ENCODE measurements around the gene IFT52. TPM values are rescaled to one million over a fixed set of nuclear protein-coding genes. Genes with fewer than 3 reads are reported as not detected.

Gene IFT52
- polyA plus RNA-seq, 1 donor from 2014 or later = 31.3 TPM

GRCh38 chr20:43676368-43676767 lies 85.6 kb downstream of the IFT52 start:
- H3K4me3 Mint-ChIP-seq = no peak overlapping the region
- H3K36me3 Mint-ChIP-seq = peaks cover 8% of the 10 kb centered on the region
- no peak overlapping the region for H3K27ac Mint-ChIP-seq
- peaks cover 1% of the 10 kb centered on the region for H3K27me3 Mint-ChIP-seq
- H3K9me3 Mint-ChIP-seq = no peaks in the 10 kb centered on the region
- peaks cover 5 to 23% (median 15%) of the 10 kb centered on the region in 3 donors for H3K4me1 Mint-ChIP-seq

- Mint-ChIP-seq H3K27ac (peak overlapping the region; percentile 89 to 99 (median 99)), H3K9me3 (no peaks in the 10 kb centered on the region), H3K36me3 (peaks cover 5% of the 10 kb centered on the region), H3K4me3 (peak overlapping the region; percentile 71 to 91 (median 88)), H3K27me3 (peaks cover 2% of the 10 kb centered on the region), H3K4me1 (peaks cover 19 to 32% (median 30%) of the 10 kb centered on the region in 3 donors)
Observed at GRCh38 chr20:43680981-43681380, 90.2 kb downstream of the IFT52 start.

GRCh38 chr20:43681468-43681942 lies 90.8 kb downstream of the IFT52 start:
- H3K27ac Mint-ChIP-seq = peak overlapping the region; percentile 89 to 99 (median 99)
- H3K4me1 Mint-ChIP-seq = peaks cover 19 to 32% (median 28%) of the 10 kb centered on the region in 3 donors
- peaks cover 2% of the 10 kb centered on the region for H3K27me3 Mint-ChIP-seq
- H3K36me3 Mint-ChIP-seq = peaks cover 5% of the 10 kb centered on the region
- H3K9me3 Mint-ChIP-seq = no peaks in the 10 kb centered on the region
- H3K4me3 Mint-ChIP-seq = peak overlapping the region; percentile 71 to 91 (median 88)

GRCh38 chr20:43681991-43682410 lies 91.3 kb downstream of the IFT52 start:
- H3K4me3 Mint-ChIP-seq = peak overlapping the region; percentile 71 to 91 (median 88)
- H3K9me3 Mint-ChIP-seq = no peaks in the 10 kb centered on the region
- H3K36me3 Mint-ChIP-seq = peaks cover 5% of the 10 kb centered on the region
- H3K4me1 Mint-ChIP-seq = peaks cover 19 to 32% (median 28%) of the 10 kb centered on the region in 3 donors
- peaks cover 2% of the 10 kb centered on the region for H3K27me3 Mint-ChIP-seq
- H3K27ac Mint-ChIP-seq = peak overlapping the region; percentile 89 to 99 (median 99)

- H3K9me3 Mint-ChIP-seq = no peaks in the 10 kb centered on the region
- peak overlapping the region; percentile 89 to 99 (median 99) for H3K27ac Mint-ChIP-seq
- H3K4me1 Mint-ChIP-seq = peaks cover 22 to 28% (median 28%) of the 10 kb centered on the region in 3 donors
- peaks cover 2% of the 10 kb centered on the region for H3K27me3 Mint-ChIP-seq
- H3K36me3 Mint-ChIP-seq = peaks cover 2% of the 10 kb centered on the region
- peak overlapping the region; percentile 71 to 91 (median 88) for H3K4me3 Mint-ChIP-seq
Observed at GRCh38 chr20:43682446-43682845, 91.7 kb downstream of the IFT52 start.

GRCh38 chr20:43686820-43687219 lies 96.1 kb downstream of the IFT52 start:
- peak overlapping the region; percentile 67 to 71 (median 70) for H3K27ac Mint-ChIP-seq
- no peaks in the 10 kb centered on the region for H3K27me3 Mint-ChIP-seq
- H3K36me3 Mint-ChIP-seq = peaks cover 2% of the 10 kb centered on the region
- H3K4me1 Mint-ChIP-seq = peaks cover 12 to 19% (median 16%) of the 10 kb centered on the region in 3 donors
- no peak overlapping the region for H3K4me3 Mint-ChIP-seq
- no peaks in the 10 kb centered on the region for H3K9me3 Mint-ChIP-seq

GRCh38 chr20:43689165-43689564 lies 98.4 kb downstream of the IFT52 start:
- H3K4me3 Mint-ChIP-seq = no peak overlapping the region
- H3K36me3 Mint-ChIP-seq = no peaks in the 10 kb centered on the region
- H3K9me3 Mint-ChIP-seq = no peaks in the 10 kb centered on the region
- no peaks in the 10 kb centered on the region for H3K27me3 Mint-ChIP-seq
- peak overlapping the region in 1 of 3 donors; percentile 18 for H3K27ac Mint-ChIP-seq
- H3K4me1 Mint-ChIP-seq = peaks cover 6 to 13% (median 9%) of the 10 kb centered on the region in 3 donors

GRCh38 chr20:43690943-43691598 lies 100.3 kb downstream of the IFT52 start:
- Mint-ChIP-seq H3K4me3 (no peak overlapping the region), H3K27me3 (no peaks in the 10 kb centered on the region), H3K9me3 (no peaks in the 10 kb centered on the region), H3K36me3 (no peaks in the 10 kb centered on the region), H3K27ac (peak overlapping the region in 1 of 3 donors; percentile 10), H3K4me1 (peaks cover 6 to 17% (median 12%) of the 10 kb centered on the region in 3 donors)

GRCh38 chr20:43691928-43692524 lies 101.3 kb downstream of the IFT52 start:
- H3K4me1 Mint-ChIP-seq = peaks cover 5 to 16% (median 12%) of the 10 kb centered on the region in 3 donors
- no peaks in the 10 kb centered on the region for H3K9me3 Mint-ChIP-seq
- H3K36me3 Mint-ChIP-seq = no peaks in the 10 kb centered on the region
- peak overlapping the region in 1 of 3 donors; percentile 78 for H3K27ac Mint-ChIP-seq
- H3K4me3 Mint-ChIP-seq = no peak overlapping the region
- H3K27me3 Mint-ChIP-seq = no peaks in the 10 kb centered on the region

GRCh38 chr20:43694763-43695162 lies 104.0 kb downstream of the IFT52 start:
- Mint-ChIP-seq H3K9me3 (no peaks in the 10 kb centered on the region), H3K4me3 (no peak overlapping the region), H3K4me1 (peaks cover 5 to 12% (median 8%) of the 10 kb centered on the region in 3 donors), H3K27me3 (no peaks in the 10 kb centered on the region), H3K36me3 (peaks cover 2% of the 10 kb centered on the region), H3K27ac (no peak overlapping the region)

GRCh38 chr20:43695571-43695970 lies 104.8 kb downstream of the IFT52 start:
- Mint-ChIP-seq H3K4me1 (peaks cover 4 to 12% (median 8%) of the 10 kb centered on the region in 3 donors), H3K27ac (no peak overlapping the region), H3K4me3 (no peak overlapping the region), H3K9me3 (no peaks in the 10 kb centered on the region), H3K27me3 (no peaks in the 10 kb centered on the region), H3K36me3 (peaks cover 2% of the 10 kb centered on the region)

Other genes with a start within 250 kb of the IFT52 start
- gene SRSF6, start 133.0 kb upstream of the IFT52 start, polyA plus RNA-seq = 58.1 TPM
- gene L3MBTL1, start 83.2 kb upstream of the IFT52 start, polyA plus RNA-seq = 0.88 TPM
- not detected for gene SGK2, start 31.9 kb upstream of the IFT52 start, polyA plus RNA-seq
- 4.6 TPM for gene MYBL2, start 76.2 kb downstream of the IFT52 start, polyA plus RNA-seq
- gene GTSF1L, start 136.1 kb downstream of the IFT52 start, polyA plus RNA-seq = 1.2 TPM